ENCODE data around the gene CD79A.

CD79A gene

DNA sequence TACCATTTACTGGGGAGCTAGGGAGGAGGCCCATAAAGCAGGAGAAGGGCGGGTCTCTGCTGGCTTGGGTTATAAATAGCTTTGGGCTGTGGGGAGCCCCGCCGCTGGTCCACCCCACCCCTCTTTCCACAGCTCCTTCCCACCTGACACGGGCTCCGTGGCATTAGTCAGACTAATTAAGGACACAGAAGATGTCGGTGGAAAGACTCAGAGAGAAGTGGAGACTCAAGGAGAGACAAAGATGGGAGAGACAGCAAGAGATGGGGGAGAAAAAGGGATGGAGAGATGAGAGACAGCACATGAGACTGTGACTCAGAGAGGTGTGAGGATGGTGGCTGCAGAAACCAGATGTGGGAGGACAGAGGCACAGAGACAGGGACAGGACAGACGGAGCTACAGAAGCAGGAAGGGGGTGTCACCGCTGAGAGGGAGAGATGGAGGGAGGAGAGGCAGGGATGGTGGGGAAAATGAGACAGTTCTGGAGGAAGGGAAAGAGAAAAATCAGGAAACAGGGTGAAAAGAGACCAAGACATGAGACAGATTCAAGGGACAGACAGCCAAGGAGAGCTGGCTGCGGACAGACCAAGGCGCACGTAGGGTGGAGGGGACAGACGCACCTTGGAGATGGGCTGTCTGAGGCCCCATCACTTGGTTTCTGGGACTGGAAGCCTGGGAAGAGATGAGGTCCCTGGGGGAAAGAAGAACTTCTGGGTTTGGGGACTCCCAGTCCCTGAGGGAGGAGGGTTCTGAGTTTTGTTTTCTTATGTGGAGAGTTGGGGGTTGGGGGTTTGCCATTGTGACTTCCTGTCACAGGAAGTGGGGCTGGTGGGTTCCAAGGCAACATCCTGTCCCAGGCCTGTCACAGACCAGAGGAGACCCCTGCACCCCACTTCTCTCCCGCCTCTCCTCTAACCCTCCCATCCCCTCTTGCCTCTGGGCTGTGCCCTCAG, 10.0 kb downstream of the CD79A start:
- no peak for DNase-seq

DNA sequence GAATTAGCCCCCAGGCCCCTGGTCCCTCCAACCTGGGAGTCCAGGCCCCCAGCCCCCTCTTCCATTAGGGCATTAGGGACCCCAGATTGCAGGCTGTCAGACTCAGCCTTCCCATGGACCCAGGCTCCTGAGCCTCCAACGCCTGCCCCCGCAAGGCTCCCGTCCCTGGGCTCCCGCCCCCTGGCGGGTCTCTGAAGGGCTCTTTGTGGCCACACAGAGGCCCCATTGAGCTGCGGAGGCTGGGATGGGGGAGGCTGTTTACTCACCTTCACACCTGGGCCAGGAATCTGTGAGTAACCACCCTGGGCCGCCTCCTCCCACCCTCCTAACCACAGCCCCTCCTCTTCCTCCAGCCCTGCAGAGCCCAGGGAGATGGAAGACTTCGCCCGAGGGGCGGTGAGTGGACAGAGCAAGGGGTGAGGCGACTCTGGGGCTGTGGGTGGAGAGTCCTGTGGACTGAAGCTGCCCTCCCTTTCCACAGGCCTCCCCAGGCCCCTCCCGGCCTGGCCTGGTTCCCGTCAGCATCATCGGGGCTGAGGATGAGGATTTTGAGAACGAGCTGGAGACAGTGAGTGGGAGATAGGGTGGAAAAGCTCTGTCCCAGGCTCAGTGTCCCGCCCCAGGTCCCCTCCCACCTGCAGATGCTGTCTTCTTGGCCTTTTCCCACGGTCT, 10.8 kb downstream of the CD79A start:
- peak; percentile 13 for DNase-seq

DNA sequence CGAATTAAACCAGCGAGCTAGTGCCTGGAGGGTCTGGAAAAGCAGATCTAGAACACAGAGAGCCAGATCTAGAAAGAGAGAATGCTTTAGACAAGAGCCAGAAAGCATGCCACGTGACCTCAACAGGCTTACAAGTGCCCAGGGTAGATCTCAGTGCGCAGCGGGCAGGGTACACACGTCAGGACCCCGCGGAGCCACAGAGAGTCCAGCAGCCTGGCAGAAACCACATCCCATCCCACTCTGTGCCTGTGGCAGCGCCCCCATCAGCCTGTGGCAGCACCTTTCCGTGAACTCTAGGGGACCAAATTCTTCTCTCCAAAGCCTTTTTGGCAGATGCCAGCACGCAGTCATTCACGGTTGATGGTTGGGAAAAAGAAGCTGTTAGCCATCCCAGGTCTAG, 11.8 kb downstream of the CD79A start:
- no peak for DNase-seq

DNA sequence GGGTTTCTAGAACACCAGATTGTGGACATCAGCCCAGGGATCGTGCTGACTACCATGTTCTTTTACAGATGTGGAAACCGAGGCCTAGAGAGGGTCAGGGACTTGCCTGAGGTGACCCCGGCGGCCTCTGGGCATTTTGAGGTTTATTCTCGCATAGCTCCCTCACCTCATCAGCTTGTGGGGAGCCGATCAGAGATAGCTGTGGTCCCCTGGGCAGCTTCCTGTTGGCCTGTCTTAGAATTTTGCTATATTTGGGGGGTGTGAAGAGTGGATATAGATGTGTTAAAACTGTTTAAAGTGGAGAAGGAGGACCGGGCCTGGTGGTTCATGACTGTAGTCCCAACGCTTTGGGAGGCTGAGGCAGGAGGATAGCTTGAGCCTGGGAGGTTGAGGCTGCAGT, 12.8 kb downstream of the CD79A start:
- no peak for DNase-seq

DNA sequence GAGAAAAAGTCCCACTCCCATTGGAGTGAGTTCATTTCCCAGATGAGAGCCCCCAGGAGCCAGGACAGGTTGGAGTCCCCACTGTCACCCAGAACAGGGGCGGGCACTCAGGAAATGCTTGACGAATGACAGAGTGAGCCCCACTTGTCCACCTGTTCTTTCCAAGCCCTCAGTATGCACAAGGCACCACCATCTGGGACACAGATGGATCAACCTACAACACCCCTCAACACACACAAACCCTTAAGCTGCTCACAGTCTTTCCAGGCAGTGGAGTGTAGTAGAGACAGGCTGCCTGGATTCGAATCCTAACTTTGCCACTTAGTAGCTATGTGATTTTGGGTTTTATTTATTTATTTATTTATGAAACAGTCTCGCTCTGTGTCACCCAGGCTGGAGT, 13.9 kb downstream of the CD79A start:
- no peak for DNase-seq

DNA sequence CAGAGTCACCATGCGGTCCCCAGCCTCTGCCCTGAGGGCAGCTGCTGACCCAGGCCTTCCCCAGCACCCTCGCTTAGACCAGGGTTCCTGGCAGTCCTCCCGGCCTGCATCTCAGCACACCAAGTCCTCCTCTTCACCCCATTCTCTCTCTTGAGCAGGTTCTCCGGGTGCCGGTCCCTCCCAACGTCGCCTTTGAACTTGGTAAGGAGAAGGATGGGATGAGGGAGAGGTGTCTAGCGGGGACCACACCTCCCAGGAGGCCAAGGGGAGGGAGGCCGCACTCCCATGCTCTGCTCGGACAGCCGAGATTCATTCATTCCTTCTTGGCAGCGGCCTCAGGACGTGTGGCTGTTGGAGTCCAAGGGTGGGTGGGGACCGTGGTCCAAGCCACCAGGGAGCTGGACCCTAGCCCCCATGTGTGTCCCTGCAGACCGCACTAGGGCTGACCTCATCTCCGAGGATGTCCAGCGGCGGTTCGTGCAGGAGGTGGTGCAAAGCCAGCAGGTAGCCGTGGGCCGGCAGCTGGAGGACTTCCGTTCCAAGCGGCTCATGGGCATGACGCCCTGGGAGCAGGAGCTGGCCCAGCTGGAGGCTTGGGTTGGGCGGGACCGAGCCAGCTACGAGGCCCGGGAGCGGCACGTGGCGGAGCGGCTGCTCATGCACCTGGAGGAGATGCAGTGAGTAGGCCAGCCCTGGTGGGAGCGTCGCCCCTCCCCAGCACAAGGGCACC, 15.3 kb downstream of the CD79A start:
- DNase-seq: no peak

DNA sequence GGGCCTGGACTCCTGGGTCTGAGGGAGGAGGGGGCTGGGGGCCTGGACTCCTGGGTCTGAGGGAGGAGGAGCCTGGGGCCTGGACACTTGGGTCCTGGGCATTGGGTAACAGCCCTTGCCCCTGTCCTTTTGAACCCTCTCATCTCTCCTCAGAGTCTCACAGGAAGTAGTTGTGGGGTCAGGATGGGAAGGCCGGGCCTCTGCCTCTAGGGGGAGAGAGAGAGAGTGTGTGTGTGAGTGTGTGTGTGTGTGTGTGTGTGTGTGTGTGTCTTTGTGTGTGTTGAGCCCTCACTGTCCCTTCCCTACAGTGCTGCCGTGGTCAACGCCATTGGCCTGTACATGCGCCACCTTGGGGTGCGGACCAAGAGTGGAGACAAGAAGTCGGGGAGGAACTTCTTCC, 16.8 kb downstream of the CD79A start:
- DNase-seq: no peak

DNA sequence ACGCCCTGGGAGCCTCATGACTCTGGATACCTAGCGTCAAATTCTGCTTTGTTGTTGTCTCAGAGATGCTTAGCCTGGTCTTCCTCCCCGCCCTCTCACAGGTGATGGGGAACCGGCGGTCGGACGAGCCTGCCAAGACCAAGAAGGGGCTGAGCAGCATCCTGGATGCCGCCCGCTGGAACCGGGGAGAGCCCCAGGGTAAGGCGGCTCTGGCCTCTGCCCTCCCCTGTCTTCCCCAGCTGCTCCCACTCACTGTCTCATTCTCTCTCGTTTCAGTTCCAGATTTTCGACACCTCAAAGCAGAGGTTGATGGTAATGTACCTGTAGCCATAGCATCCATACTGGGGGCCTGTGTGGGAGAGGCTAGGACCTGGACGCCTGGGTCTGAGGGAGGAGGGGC, 17.3 kb downstream of the CD79A start:
- DNase-seq: no peak

DNA sequence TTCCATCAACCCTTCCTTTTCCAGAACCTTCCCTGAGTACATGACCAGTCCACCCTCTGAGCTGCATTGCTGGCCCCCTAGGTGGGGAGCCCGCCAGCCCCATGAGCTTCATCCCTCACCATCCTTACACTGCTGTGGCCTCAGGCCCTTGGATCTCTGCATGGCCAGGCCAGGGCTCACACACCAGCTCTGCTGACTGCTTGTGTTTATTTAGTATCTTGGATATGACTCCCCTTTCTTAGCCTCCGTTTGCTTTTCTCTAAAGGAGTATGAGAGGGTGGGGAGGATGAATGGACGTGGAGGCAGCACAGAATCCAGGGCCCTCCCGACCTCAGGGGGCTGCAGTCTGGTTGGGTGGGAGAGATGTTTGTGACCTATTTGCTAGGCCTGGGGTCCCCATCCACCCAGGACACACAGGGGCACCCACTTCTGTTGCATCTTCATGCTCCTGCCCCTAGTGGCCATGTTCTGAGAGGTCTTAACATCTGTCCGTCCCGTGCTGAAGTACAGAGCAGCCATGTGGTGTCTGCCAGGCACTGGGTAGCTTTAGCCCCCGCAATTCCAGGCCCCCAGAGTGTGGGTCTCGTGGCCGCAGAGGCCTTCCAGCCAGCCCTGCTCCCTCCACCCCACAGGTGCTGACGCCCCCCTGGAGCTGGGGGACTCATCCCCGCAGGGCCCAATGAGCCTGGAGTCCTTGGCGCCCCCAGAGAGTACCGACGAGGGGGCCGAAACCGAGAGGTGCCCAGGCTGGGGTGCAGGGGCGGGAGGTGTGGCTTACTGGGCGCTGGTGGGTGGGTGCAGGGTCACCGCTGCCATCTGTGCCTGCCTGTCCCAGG, 18.9 kb downstream of the CD79A start:
- no peak for DNase-seq

DNA sequence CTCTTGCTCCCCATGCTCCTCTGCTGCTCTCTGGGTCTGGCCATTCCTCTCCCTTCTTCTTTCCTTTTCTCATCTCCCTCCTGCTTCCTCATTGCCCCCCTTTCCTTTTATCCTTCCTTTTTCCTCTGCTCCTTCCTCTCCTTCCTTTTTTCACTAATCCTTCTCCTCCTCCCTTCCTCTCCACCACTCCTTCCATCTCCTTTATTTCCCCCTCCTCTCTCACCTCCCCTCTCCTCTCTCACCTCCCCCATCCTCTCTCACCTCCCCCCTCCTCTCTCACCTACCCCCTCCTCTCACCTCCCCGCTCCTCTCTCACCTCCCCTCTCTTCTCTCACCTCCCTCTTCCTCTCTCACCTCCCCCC, 19.5 kb downstream of the CD79A start:
- no peak for DNase-seq

DNA sequence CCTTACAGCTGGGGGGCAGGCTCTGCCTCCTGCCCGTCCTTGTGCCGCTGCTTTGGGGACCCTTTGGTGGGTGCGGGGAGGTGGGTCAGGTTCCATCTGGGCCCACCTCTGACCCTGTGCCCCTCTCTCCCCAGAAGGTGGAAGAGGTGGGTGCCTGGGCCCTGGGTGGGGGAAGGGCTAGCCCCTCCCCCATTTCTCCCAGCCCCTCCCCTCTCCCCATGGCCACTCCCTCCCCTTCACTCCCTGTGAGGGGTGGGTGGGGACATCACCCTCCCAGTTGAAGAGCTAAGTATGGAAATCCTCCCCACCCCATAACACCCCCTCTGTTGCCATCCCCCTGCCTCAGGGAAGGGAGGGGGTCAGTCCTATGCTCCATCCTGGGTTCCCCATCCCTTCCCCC, 20.1 kb downstream of the CD79A start:
- no peak for DNase-seq

DNA sequence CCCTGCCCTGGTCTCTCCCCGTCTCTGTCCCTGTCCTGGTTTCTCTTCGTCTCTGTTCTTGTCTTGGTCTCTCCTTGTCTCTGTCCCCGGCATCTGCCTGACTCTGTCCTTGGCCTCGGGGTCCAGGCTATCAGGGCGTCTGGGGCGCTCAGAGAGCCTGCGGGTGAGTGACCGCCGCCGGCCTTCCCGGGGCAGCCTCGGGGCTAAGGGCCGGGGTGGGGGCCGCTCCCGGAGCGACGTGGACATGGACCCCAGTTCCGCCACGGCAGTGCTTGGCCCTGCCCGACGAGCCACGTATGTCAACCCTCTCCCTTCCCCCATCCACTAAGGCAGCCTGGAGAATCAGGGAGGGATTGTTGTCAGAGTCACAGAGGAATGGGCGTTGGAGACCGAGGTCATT, 20.7 kb downstream of the CD79A start:
- DNase-seq: no peak

DNA sequence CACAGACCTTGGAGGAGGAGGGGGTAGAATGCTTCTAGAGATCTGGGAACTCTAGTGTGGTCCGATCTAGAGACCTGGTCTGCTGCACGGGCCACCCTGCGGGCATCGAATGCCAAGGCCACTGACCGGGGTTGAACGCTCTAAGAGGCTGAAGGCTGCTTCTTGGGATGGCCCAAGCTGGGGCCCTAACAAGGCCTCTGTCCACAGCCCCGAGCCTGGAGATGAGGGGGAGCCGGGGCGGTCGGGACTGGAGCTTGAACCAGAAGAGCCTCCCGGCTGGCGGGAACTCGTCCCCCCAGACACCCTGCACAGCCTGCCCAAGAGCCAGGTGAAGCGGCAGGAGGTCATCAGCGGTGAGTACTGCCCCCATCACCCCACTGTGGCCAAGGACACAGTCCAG, 21.2 kb downstream of the CD79A start:
- no peak for DNase-seq

DNA sequence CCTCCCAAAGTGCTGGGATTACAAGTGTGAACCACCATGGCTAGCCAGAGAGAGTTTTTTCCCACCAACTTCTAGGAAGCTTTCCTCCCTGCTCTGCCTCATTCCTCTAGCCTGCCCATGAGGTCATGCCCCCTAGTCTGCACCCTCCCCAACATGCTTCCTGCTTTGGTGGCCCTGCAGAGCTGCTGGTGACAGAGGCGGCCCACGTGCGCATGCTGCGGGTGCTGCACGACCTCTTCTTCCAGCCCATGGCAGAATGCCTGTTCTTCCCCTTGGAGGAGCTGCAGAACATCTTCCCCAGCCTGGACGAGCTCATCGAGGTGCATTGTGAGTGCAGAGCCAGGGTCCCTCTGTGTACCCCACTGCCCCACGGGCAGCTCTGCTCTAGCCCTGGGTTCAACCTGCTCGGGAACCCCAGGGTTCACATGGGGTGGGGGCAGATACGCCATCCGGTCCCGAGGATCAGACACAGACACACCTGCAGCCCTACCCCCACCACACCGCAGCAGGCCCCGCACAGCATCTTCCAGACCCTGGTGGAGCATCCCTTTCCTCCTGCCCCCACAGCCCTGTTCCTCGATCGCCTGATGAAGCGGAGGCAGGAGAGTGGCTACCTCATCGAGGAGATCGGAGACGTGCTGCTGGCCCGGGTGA, 24.8 kb downstream of the CD79A start:
- DNase-seq: no peak

DNA sequence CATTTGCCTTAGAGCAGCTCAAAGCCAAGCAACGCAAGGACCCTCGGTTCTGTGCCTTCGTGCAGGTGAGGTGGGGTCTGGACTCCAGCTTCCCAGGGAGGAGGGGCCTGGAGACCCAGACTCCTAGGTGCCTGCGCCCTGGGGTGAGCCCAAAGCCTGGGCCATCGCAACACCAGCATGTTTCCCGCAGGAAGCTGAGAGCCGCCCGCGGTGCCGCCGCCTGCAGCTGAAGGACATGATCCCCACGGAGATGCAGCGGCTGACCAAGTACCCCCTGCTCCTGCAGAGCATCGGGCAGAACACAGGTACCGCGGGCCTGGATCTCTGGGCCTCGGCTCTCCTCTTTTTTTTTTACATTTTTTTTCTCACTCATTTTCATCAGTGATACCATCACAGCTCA, 25.5 kb downstream of the CD79A start:
- DNase-seq: no peak

DNA sequence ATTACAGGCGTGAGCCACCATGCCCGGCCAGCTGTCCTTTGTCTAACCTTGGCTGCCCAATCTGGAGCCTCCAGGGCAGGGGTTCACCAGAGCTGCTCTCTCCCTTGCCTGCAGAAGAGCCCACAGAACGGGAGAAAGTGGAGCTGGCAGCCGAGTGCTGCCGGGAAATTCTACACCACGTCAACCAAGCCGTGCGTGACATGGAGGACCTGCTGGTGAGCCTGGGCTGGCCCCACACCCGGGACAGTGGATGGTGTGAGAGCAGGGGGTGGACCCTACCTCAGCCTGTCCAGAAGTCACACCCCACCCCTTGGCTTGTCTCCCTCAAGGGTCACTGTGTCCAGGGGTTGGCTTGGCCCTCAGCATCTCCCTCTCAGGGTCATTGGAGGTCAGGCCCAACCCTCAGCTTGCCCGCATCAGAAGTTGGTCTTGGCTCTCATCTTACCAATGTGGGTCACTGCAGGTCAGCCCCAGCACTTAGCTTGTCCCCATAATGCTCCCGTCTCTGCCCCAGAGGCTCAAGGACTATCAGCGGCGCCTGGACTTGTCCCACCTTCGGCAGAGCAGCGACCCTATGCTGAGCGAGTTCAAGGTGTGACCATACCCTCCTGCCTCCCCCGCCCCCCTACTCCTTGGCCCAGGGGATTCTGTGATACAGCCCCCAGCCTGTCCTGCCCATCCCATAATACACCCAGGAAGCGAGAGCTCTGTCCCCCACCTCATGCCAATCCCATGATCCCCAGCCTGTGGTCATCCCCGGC, 26.3 kb downstream of the CD79A start:
- no peak for DNase-seq

DNA sequence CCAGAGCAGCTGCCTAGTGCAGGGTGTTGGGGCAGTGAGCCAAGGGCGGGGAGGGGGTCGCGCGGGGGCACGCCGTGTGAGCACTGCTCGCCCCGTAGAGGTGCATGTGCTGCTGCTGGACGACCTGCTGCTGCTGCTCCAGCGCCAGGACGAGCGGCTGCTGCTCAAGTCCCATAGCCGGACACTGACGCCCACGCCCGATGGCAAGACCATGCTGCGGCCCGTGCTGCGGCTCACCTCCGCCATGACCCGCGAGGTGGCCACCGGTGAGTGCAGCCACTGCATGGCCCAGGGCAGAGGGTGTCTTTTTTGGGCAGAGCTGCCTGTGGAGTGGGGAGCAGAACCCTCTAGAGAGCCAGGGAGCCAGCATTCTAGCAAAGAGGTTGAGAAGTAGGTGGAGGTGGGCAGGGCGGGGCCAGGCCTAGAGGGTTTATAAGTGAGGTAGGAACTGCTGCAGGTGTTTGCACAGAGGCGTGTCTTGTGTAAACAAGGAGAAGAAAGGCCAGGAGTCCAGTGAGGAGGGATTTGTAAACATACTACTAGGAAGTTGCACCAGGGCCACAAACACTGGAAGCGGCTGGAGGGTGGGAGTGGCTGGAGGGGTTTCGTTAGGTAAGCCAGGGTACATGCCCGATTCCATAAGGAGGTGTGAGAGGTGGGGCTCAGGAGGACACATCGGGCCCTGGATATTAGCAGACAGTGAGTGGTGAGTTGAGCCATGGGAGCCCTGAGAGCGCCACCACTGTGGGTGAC, 27.2 kb downstream of the CD79A start:
- peak; percentile 41 for DNase-seq

DNA sequence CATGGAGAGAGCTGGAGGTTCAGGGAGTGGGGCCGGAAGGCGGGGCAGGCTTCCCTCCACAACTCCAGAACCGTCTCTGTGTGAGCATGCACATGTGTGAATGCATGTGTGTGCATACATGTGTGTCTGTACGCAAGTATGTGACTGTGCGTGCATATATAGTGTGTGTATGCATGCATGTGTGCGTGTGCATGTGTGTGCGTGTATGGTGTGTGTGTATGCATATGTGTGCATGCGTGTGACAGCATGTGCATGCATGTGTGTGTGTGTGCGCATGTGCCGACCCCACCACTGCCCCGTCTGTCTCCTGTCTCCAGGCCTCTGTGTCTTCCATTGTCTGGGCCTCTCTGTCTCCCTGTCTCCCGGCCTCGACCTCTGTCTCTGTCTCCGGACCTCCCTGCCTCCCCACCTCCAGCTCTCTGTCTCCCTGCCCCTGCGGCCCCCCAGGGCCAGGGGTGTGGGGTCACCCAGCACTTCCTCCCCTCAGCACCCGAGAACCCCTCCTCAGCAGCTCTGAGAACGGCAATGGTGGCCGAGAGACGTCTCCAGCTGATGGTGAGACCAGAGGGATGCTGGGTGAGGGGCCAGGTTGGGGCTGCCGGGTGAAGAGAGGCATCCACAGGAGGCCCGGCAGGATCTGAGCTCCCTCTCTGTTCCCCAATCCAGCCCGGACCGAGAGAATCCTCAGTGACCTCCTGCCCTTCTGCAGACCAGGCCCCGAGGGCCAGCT, 28.4 kb downstream of the CD79A start:
- no peak for DNase-seq

DNA sequence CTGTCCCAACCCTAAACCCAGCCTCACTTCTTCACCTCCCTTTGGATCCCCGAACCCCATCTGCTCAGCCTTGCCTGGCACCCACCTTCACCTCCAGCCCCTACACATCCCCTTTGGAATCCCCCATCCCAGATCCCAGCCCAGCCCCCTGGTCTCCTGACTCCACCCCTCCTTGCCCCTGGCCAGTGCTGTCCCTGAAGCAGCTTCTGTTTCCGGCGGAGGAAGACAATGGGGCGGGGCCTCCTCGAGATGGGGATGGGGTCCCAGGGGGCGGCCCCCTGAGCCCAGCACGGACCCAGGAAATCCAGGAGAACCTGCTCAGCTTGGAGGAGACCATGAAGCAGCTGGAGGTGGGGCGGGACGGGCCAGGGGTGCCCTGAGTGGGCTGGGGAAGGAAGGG, 29.2 kb downstream of the CD79A start:
- DNase-seq: no peak

Data from NCI-H1436 (cell line).